VCaP (cell line): ENCODE data around the gene MS4A5.

Source experiments
- H3K27ac ChIP-seq: fragments of 450-650 bp; 2 replicates; pipeline ENCODE4 v1.5.1; 2017
- CTCF ChIP-seq: fragments of 450-650 bp; conservative IDR thresholded peaks from 2 replicates; pipeline ENCODE4 v1.5.1; 2017; ENCODE audit warnings: mild to moderate bottlenecking, moderate library complexity

Gene MS4A5

GRCh38 chr11:60482361-60482760 is 53.0 kb downstream of the MS4A5 start:
- H3K27ac ChIP-seq, result no peak overlapping the region

GRCh38 chr11:60485987-60486386 is 56.6 kb downstream of the MS4A5 start:
- no peak overlapping the region for H3K27ac ChIP-seq
- TF ChIP-seq CTCF, result peak; percentile 90

More at GRCh38 chr11:60482361-60482760, 53.0 kb downstream of the MS4A5 start:
- TF ChIP-seq CTCF, result no peak

GRCh38 chr11:60492488-60493009 is 63.2 kb downstream of the MS4A5 start, which contains the start of gene MS4A12:
MS4A12 (plus strand) TSS chr11:60492778; CDS start chr11:60497319, 4,541 bp downstream.
- no peak within 1 kb of the TSS; the same call in 1 of the 2 replicates for H3K27ac ChIP-seq
- no peak for TF ChIP-seq CTCF

- H3K27ac ChIP-seq, result no peak overlapping the region
- TF ChIP-seq CTCF, result no peak
Measured at GRCh38 chr11:60493454-60493853, 64.1 kb downstream of the MS4A5 start.
